Caco-2 (cell line): ENCODE data around the gene CYP3A5. TPM values are rescaled to one million over a fixed set of nuclear protein-coding genes. Genes with fewer than 3 reads are reported as not detected.
A peak's percentile ranks its signal among the peaks of the same experiment; 100 is the strongest.
"Not testable (repeated sequence)": the region's sequence is repeated elsewhere in the genome, so short reads cannot be mapped to it uniquely, and the experiment has no call there.

Experiments used
- Bru-seq: library from RNA; stranded (reverse); fragments of 400-500 nt; gene quantifications from one replicate; lab custom pipeline; 2021; lab: Mats Ljungman, UMichigan
- BruChase-seq, 2 experiments: library from RNA; stranded (reverse); fragments of 400-500 nt; gene quantifications; one replicate each; lab custom pipeline; 2021; lab: Mats Ljungman, UMichigan
- BruUV-seq: library from RNA; stranded (reverse); fragments of 400-500 nt; replicated peaks from 2 replicates; lab custom pipeline; 2021; lab: Mats Ljungman, UMichigan
- CTCF ChIA-PET: fragments of 300-600 bp; sonication (Branson Sonifier 250); formaldehyde crosslinking; loops from one replicate; lab custom pipeline; 2022; ENCODE audit warnings: antibody characterized with exemption; lab: Charles Lee
- POLR2A ChIA-PET: fragments of 300-600 bp; sonication (Branson Sonifier 250); formaldehyde crosslinking; loops from one replicate; lab custom pipeline; 2022; ENCODE audit warnings: antibody characterized with exemption; lab: Charles Lee
- DNase-seq, 2 experiments: peaks; one replicate each; pipeline versions ENCODE4 v3.0.0 to v3.0.0-alpha.2; 2020 to 2022
- H3K27me3 ChIP-seq: replicated peaks from 2 replicates; pipeline ENCODE4 v1.6.0; 2011; ENCODE audit warnings: low read length; ENCODE audit not compliant: control insufficient read depth, insufficient read depth
- H3K36me3 ChIP-seq: 2 replicates; pipeline ENCODE4 v1.5.1; 2011; ENCODE audit warnings: low read length; ENCODE audit not compliant: control insufficient read depth, insufficient read depth
- H3K4me1 ChIP-seq: fragments of 250-450 bp; sonication (Bioruptor Pico); 2 replicates; pipeline ENCODE4 v1.5.1; 2020; ENCODE audit warnings: mild to moderate bottlenecking
- H3K4me3 ChIP-seq: 2 replicates; pipeline ENCODE4 v1.5.1; 2011; ENCODE audit warnings: low read depth, mild to moderate bottlenecking, control low read depth, low read length
- H3K9me3 ChIP-seq: fragments of 250-450 bp; sonication (Bioruptor Pico); 2 replicates; pipeline ENCODE4 v1.5.1; 2020; ENCODE audit warnings: mild to moderate bottlenecking, moderate library complexity
- H3K27ac Mint-ChIP-seq: one replicate; pipeline ENCODE4 v1.8.0; 2022; ENCODE audit warnings: mixed read lengths; ENCODE audit not compliant: unreplicated experiment
- H3K27me3 Mint-ChIP-seq: one replicate; pipeline ENCODE4 v1.8.0; 2022; ENCODE audit warnings: mixed read lengths; ENCODE audit not compliant: insufficient read depth, unreplicated experiment
- H3K36me3 Mint-ChIP-seq: one replicate; pipeline ENCODE4 v1.8.0; 2022; ENCODE audit warnings: mild to moderate bottlenecking, mixed read lengths; ENCODE audit not compliant: insufficient read depth, unreplicated experiment
- H3K4me1 Mint-ChIP-seq: one replicate; pipeline ENCODE4 v1.8.0; 2022; ENCODE audit warnings: low read depth, mixed read lengths; ENCODE audit not compliant: unreplicated experiment
- H3K4me3 Mint-ChIP-seq: one replicate; pipeline ENCODE4 v1.8.0; 2022; ENCODE audit warnings: mild to moderate bottlenecking, moderate library complexity, mixed read lengths; ENCODE audit not compliant: unreplicated experiment
- H3K9me3 Mint-ChIP-seq: one replicate; pipeline ENCODE4 v1.8.0; 2022; ENCODE audit warnings: mixed read lengths; ENCODE audit not compliant: unreplicated experiment
- intact Hi-C: fragments of 100-400 bp; cut with micrococcal nuclease; formaldehyde crosslinking; loops from one replicate; pipeline ENCODE4 v1.10.0; 2022; ENCODE audit not compliant: unreplicated experiment
- long read RNA-seq: library from polyadenylated mRNA; stranded (forward); transcript quantifications from one replicate; pipeline ENCODE4 v2.0.0, GENCODE V29; 2022
- total RNA-seq: library from RNA; stranded (reverse); gene quantifications from 2 replicates; pipeline ENCODE4 v1.2.3, GENCODE V29; 2022
- TF ChIP-seq, protein P1 (sequence below), 2 experiments: fragments of 200-600 bp in 1 of 2; IDR thresholded peaks; 1 replicate in 1 of 2; 2 replicates in 1 of 2; pipeline versions ENCODE4 v1.5.1 to v1.8.0; 2011 to 2022; ENCODE audit warnings: antibody characterized with exemption in 1 of 2, control low read depth in 1 of 2, inconsistent platforms in 1 of 2, low read depth in 1 of 2, low read length in 1 of 2, mild to moderate bottlenecking in 1 of 2, moderate library complexity in 1 of 2; ENCODE audit not compliant: insufficient read depth in 1 of 2, severe bottlenecking in 1 of 2, unreplicated experiment in 1 of 2

The CYP3A5 gene
- total RNA-seq (2.7 and 3.7 TPM in 2 replicates), Bru-seq, nascent RNA (percentile 44 among the genes with signal in this experiment), BruChase-seq, experiment 1, labeled RNA remaining after a 2-hour chase (percentile 48 among the genes with signal in this experiment), BruChase-seq, experiment 2, labeled RNA remaining after a 6-hour chase (percentile 49 among the genes with signal in this experiment)
- long read RNA-seq, partial matches to known transcripts, result 1 of 7 reads
- long read RNA-seq, other reads (novel, unspliced or antisense), result 2 of 7 reads

DNA sequence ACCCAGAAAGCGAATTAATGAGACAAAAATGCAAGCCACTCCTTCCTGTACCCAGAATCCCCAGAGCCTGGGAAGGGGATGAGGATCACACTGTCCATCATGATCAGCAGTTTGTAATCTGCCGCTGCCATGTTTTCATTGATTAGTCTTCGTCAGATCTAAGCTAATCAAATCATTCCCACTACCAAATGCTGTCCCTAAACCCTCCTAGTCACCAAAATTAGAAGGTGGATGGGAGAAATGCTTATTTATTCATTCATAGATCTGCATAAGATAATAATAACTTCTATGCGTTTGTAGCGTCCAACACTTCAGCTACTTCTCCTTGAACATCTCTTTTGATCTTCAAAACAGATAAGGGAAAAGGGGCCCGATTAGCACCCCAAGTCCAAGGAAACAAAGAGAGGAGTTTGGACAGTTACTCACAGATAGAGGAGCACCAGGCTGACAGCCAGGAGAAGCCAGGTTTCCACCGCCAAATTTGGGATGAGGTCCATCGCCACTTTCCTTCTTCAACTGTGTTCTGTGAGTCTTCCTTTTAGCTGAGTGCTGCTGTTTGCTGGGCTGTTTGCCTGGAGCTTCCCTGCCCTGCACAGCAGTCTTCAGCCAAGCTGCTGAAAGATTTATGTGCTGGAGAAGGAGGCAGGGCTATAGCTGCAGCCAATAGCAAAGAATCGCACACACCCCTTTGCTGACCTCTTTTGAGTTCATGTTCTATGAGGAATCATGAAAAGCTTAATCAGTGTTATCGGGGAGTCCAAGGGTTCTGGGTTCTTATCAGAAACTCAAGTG, at the start of gene CYP3A5:
CYP3A5 (minus strand) TSS at position 597 of the 792 bp plus-strand sequence; CDS start at position 497, 100 bp downstream.
- no peaks in the 10 kb centered on the region for H3K27me3 Mint-ChIP-seq
- DNase-seq, result peak in 1 of 2 experiments; percentile 47
- H3K4me1 Mint-ChIP-seq, result peaks cover 18% of the 10 kb centered on the region
- ChIA-PET CTCF (no interaction called here), POLR2A (interaction anchor here (1.6 kb wide), 1 partner anchor 63 kb away, joined by 3 read pairs; the partner anchor contains the start of gene ZSCAN25)
- TF ChIP-seq, protein P1, sequence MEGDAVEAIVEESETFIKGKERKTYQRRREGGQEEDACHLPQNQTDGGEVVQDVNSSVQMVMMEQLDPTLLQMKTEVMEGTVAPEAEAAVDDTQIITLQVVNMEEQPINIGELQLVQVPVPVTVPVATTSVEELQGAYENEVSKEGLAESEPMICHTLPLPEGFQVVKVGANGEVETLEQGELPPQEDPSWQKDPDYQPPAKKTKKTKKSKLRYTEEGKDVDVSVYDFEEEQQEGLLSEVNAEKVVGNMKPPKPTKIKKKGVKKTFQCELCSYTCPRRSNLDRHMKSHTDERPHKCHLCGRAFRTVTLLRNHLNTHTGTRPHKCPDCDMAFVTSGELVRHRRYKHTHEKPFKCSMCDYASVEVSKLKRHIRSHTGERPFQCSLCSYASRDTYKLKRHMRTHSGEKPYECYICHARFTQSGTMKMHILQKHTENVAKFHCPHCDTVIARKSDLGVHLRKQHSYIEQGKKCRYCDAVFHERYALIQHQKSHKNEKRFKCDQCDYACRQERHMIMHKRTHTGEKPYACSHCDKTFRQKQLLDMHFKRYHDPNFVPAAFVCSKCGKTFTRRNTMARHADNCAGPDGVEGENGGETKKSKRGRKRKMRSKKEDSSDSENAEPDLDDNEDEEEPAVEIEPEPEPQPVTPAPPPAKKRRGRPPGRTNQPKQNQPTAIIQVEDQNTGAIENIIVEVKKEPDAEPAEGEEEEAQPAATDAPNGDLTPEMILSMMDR (IDR thresholded peaks at IDR 0.05; ENCODE audit: insufficient read depth in 1 of 2, low read depth in 1 of 2, low read length in 1 of 2, severe bottlenecking in 1 of 2, unreplicated experiment in 1 of 2), result no peak
- H3K27ac Mint-ChIP-seq, result peak within 1 kb of the TSS; percentile 70
- BruUV-seq, result TSS peak; percentile 79
- intact Hi-C loops, result loop anchor here (2.0 to 5.0 kb wide), 2 partner anchors 15 to 148 kb away; partner anchors contain the start of gene CYP3A43
- Histone ChIP-seq H3K36me3 (no peaks in the 10 kb centered on the region; the same call in 1 of the 2 replicates), H3K4me1 (peaks cover 28% of the 10 kb centered on the region), H3K9me3 (no peaks in the 10 kb centered on the region), H3K4me3 (peak within 1 kb of the TSS; percentile 3; the same call in 1 of the 2 replicates), H3K27me3 (no peaks in the 10 kb centered on the region)
- H3K9me3 Mint-ChIP-seq, result peaks cover 20% of the 10 kb centered on the region
- peak within 1 kb of the TSS; percentile 34 for H3K4me3 Mint-ChIP-seq
- peaks cover 5% of the 10 kb centered on the region for H3K36me3 Mint-ChIP-seq

DNA sequence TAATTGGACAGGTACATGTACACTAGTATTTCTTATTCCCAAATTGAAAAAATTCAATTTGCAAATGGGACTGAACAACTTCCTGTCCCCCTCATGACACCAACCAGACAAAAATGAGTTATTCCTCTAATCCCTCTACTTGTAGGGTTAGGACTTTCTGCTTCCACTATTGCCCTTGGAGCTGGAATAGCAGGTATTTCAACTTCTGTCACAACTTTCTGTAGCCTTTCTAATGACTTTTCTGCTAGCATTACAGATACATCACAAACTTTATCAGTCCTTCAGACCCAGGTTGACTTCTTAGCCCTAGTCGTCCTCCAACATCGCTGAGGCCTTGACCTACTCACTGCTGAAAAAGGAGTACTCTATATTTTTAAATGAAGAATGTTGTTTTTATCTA, 48.8 kb upstream of the CYP3A5 start:
- Mint-ChIP-seq H3K9me3 (no peaks in the 10 kb centered on the region), H3K36me3 (no peaks in the 10 kb centered on the region), H3K27ac (no peak overlapping the region), H3K27me3 (peaks cover 1% of the 10 kb centered on the region), H3K4me1 (no peaks in the 10 kb centered on the region), H3K4me3 (no peak overlapping the region)
- Histone ChIP-seq H3K36me3 (no peaks in the 10 kb centered on the region), H3K27me3 (no peaks in the 10 kb centered on the region), H3K4me3 (no peak overlapping the region), H3K4me1 (peaks cover 24% of the 10 kb centered on the region), H3K9me3 (no peaks in the 10 kb centered on the region)
- ChIA-PET CTCF (no interaction called here), POLR2A (no interaction called here)
- intact Hi-C loops, result loop anchor here (5.0 kb wide), 1 partner anchor 36 kb away; no protein-coding TSS in a partner anchor
- TF ChIP-seq, protein P1 (IDR thresholded peaks at IDR 0.05; ENCODE audit: insufficient read depth in 1 of 2, low read depth in 1 of 2, low read length in 1 of 2, severe bottlenecking in 1 of 2, unreplicated experiment in 1 of 2), result no peak
- no TSS peak for BruUV-seq
- DNase-seq, result peak in 1 of 2 experiments; percentile 47

DNA sequence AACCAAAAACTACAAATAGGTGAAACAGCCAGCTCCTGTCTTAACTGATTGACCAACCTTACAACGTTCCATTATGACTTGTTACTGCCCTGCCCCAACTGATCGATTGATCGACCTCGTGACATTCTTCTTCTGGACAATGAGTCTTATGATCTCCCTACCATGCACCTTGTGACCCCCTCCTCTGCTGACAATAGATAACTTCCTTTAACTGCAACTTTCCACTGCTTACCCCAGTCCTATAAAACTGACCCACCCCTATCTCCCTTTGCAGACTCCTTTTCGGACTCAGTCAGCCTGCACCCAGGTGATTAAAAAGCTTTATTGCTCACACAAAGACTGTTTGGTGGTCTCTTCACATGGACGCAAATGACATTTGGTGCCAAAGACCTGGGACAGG, 43.4 kb upstream of the CYP3A5 start:
- CTCF ChIA-PET, POLR2A ChIA-PET, intact Hi-C loops: not testable (repeated sequence)

More for the DNA sequence above, 43.4 kb upstream of the CYP3A5 start:
- H3K4me1 Mint-ChIP-seq, H3K4me3 ChIP-seq, H3K27me3 ChIP-seq, BruUV-seq, H3K36me3 Mint-ChIP-seq, H3K4me1 ChIP-seq, H3K27me3 Mint-ChIP-seq, H3K27ac Mint-ChIP-seq, H3K36me3 ChIP-seq, H3K9me3 ChIP-seq, H3K4me3 Mint-ChIP-seq, DNase-seq: not testable (repeated sequence)
- H3K9me3 Mint-ChIP-seq, result peaks cover 12% of the 10 kb centered on the region
